BJ (cell line): ENCODE data around the gene IDH2. TPM values are rescaled to one million over a fixed set of nuclear protein-coding genes. Genes with fewer than 3 reads are reported as not detected.
"Not testable (repeated sequence)": the region's sequence is repeated elsewhere in the genome, so short reads cannot be mapped to it uniquely, and the experiment has no call there.

ENCODE experiments used
- CTCF ChIA-PET: fragments of 350-600 bp; formaldehyde crosslinking; extraction: SDS; loops from one replicate; lab custom pipeline; 2021; ENCODE audit warnings: antibody characterized with exemption, inconsistent platforms; lab: Yijun Ruan, JAX
- POLR2A ChIA-PET: fragments of 300-600 bp; sonication (Branson Sonifier 250); formaldehyde crosslinking; extraction: SDS; loops from one replicate; lab custom pipeline; 2021; ENCODE audit warnings: antibody characterized with exemption; lab: Charles Lee
- DNase-seq: peaks from one replicate; pipeline ENCODE4 v3.0.0-alpha.2; 2011; ENCODE audit warnings: low read depth
- H3K27me3 ChIP-seq: 2 replicates; pipeline ENCODE4 v1.6.0; 2011; ENCODE audit warnings: low read length; ENCODE audit not compliant: control insufficient read depth, insufficient read depth
- H3K36me3 ChIP-seq: 2 replicates; pipeline ENCODE4 v1.5.1; 2011; ENCODE audit warnings: low read length; ENCODE audit not compliant: control insufficient read depth, insufficient read depth
- H3K4me3 ChIP-seq: 2 replicates; pipeline ENCODE4 v1.5.1; 2011; ENCODE audit warnings: low read depth, mild to moderate bottlenecking, control low read depth, low read length
- CTCF ChIP-seq: IDR thresholded peaks from 2 replicates; pipeline ENCODE4 v1.5.1; 2011; ENCODE audit warnings: low read depth, mild to moderate bottlenecking, control low read depth, inconsistent platforms, low read length, moderate library complexity; ENCODE audit not compliant: insufficient read depth
- polyA plus RNA-seq: library from polyadenylated mRNA; depleted of rRNA; stranded (reverse); fragments of >200 nt; gene quantifications from 2 replicates; pipeline ENCODE4 v1.2.3, GENCODE V29; 2011

The IDH2 gene
- polyA plus RNA-seq, 1 experiment, result 164 TPM

- Histone ChIP-seq H3K4me3 (no peak overlapping the region), H3K36me3 (peaks cover 14% of the 10 kb centered on the region), H3K27me3 (no peaks in the 10 kb centered on the region)
- ChIA-PET CTCF (interaction anchor here (0.6 to 4.7 kb wide), 29 partner anchors 9 to 199 kb away, joined by 3 to 23 read pairs (median 3); partner anchors contain the start of gene ARPIN), POLR2A (no interaction called here)
- peak; percentile 23 for DNase-seq
- TF ChIP-seq CTCF, result peak; percentile 83
These were observed 31.0 kb downstream of the IDH2 start for GRCh38 chr15:90071220-90071807.

- DNase-seq, H3K4me3 ChIP-seq, H3K27me3 ChIP-seq, POLR2A ChIA-PET: not testable (repeated sequence)
- H3K36me3 ChIP-seq, result peaks cover 12% of the 10 kb centered on the region
- CTCF ChIA-PET, result interaction anchor here (0.6 to 4.7 kb wide), 24 partner anchors 8 to 357 kb away, joined by 3 to 23 read pairs (median 4); partner anchors contain the start of gene ARPIN
These were observed 31.6 kb downstream of the IDH2 start for GRCh38 chr15:90070623-90071022.

- no peaks in the 10 kb centered on the region for H3K27me3 ChIP-seq
- H3K4me3 ChIP-seq, result no peak overlapping the region
- DNase-seq, result no peak
- POLR2A ChIA-PET, result no interaction called here
- CTCF ChIA-PET, result interaction anchor here (1.3 to 1.5 kb wide), 2 partner anchors 12 to 180 kb away, joined by 3 read pairs; no protein-coding TSS in a partner anchor
- H3K36me3 ChIP-seq, result peaks cover 8% of the 10 kb centered on the region
- no peak for TF ChIP-seq CTCF
These were observed 34.2 kb downstream of the IDH2 start for GRCh38 chr15:90067953-90068606.

- H3K4me3 ChIP-seq, result no peak overlapping the region
- ChIA-PET POLR2A (no interaction called here), CTCF (interaction anchor here (1.3 to 1.5 kb wide), 2 partner anchors 11 to 179 kb away, joined by 3 read pairs; no protein-coding TSS in a partner anchor)
- DNase-seq, result no peak
- H3K27me3 ChIP-seq, result no peaks in the 10 kb centered on the region
- TF ChIP-seq CTCF, result no peak
- H3K36me3 ChIP-seq, result peaks cover 6% of the 10 kb centered on the region
These were observed 34.9 kb downstream of the IDH2 start for GRCh38 chr15:90067181-90067952.

- TF ChIP-seq CTCF, result no peak
- Histone ChIP-seq H3K4me3 (no peak overlapping the region), H3K36me3 (peaks cover 6% of the 10 kb centered on the region), H3K27me3 (no peaks in the 10 kb centered on the region)
- no peak for DNase-seq
- CTCF ChIA-PET, result no interaction called here
- POLR2A ChIA-PET, result no interaction called here
These were observed 36.6 kb downstream of the IDH2 start for GRCh38 chr15:90065682-90066049.
